IPS-15b (cell line): ENCODE results near the gene FOXN1.
"Not testable (repeated sequence)": the region's sequence is repeated elsewhere in the genome, so short reads cannot be mapped to it uniquely, and the experiment has no call there.

Source experiments
- H3K27me3 ChIP-seq: one replicate; pipeline ENCODE4 v1.6.1; 2013; ENCODE audit warnings: low read length; ENCODE audit not compliant: control insufficient read depth, insufficient read depth
- H3K36me3 ChIP-seq: one replicate; pipeline ENCODE4 v1.6.1; 2013; ENCODE audit warnings: low read length; ENCODE audit not compliant: control insufficient read depth, insufficient read depth
- H3K4me1 ChIP-seq: one replicate; pipeline ENCODE4 v1.6.1; 2013; ENCODE audit warnings: mild to moderate bottlenecking, low read length; ENCODE audit not compliant: control insufficient read depth, insufficient read depth
- H3K4me3 ChIP-seq: one replicate; pipeline ENCODE4 v1.5.1; 2013; ENCODE audit warnings: low read depth, low read length
- H3K9ac ChIP-seq: one replicate; pipeline ENCODE4 v1.6.1; 2013; ENCODE audit warnings: low read depth, mild to moderate bottlenecking, low read length
- H3K9me3 ChIP-seq: one replicate; pipeline ENCODE4 v1.6.1; 2013; ENCODE audit warnings: mild to moderate bottlenecking, low read length; ENCODE audit not compliant: control insufficient read depth, insufficient read depth

FOXN1 gene

GRCh38 chr17:28521311-28522085, 15.3 kb downstream of the FOXN1 start:
- Histone ChIP-seq H3K36me3 (no peaks in the 10 kb centered on the region), H3K4me3 (no peak overlapping the region), H3K27me3 (no peaks in the 10 kb centered on the region), H3K9ac (no peak overlapping the region), H3K4me1 (no peaks in the 10 kb centered on the region), H3K9me3 (no peaks in the 10 kb centered on the region)

GRCh38 chr17:28522281-28522680, 16.1 kb downstream of the FOXN1 start:
- H3K4me3 ChIP-seq, H3K9ac ChIP-seq, H3K27me3 ChIP-seq, H3K9me3 ChIP-seq, H3K36me3 ChIP-seq, H3K4me1 ChIP-seq: not testable (repeated sequence)

GRCh38 chr17:28523186-28523585, 17.0 kb downstream of the FOXN1 start:
- no peak overlapping the region for H3K4me3 ChIP-seq
- no peaks in the 10 kb centered on the region for H3K4me1 ChIP-seq
- H3K9me3 ChIP-seq, result no peaks in the 10 kb centered on the region
- no peak overlapping the region for H3K9ac ChIP-seq
- H3K27me3 ChIP-seq, result no peaks in the 10 kb centered on the region
- H3K36me3 ChIP-seq, result no peaks in the 10 kb centered on the region

- Histone ChIP-seq H3K9me3 (no peaks in the 10 kb centered on the region), H3K27me3 (no peaks in the 10 kb centered on the region), H3K4me3 (no peak overlapping the region), H3K36me3 (no peaks in the 10 kb centered on the region), H3K4me1 (no peaks in the 10 kb centered on the region), H3K9ac (no peak overlapping the region)
Observed at GRCh38 chr17:28523876-28524275, 17.7 kb downstream of the FOXN1 start.

GRCh38 chr17:28524476-28525424, 18.6 kb downstream of the FOXN1 start:
- H3K9me3 ChIP-seq, result no peaks in the 10 kb centered on the region
- H3K27me3 ChIP-seq, result no peaks in the 10 kb centered on the region
- no peaks in the 10 kb centered on the region for H3K4me1 ChIP-seq
- H3K4me3 ChIP-seq, result no peak overlapping the region
- no peak overlapping the region for H3K9ac ChIP-seq
- H3K36me3 ChIP-seq, result no peaks in the 10 kb centered on the region

GRCh38 chr17:28526381-28526780, 20.2 kb downstream of the FOXN1 start:
- Histone ChIP-seq H3K36me3 (no peaks in the 10 kb centered on the region), H3K4me1 (no peaks in the 10 kb centered on the region), H3K9me3 (no peaks in the 10 kb centered on the region), H3K9ac (no peak overlapping the region), H3K27me3 (no peaks in the 10 kb centered on the region), H3K4me3 (no peak overlapping the region)

- H3K9ac ChIP-seq, result no peak overlapping the region
- H3K36me3 ChIP-seq, result no peaks in the 10 kb centered on the region
- no peaks in the 10 kb centered on the region for H3K4me1 ChIP-seq
- no peak overlapping the region for H3K4me3 ChIP-seq
- no peaks in the 10 kb centered on the region for H3K9me3 ChIP-seq
- H3K27me3 ChIP-seq, result no peaks in the 10 kb centered on the region
Observed at GRCh38 chr17:28527181-28527681, 21.1 kb downstream of the FOXN1 start.

GRCh38 chr17:28527859-28528258, 21.7 kb downstream of the FOXN1 start:
- no peaks in the 10 kb centered on the region for H3K9me3 ChIP-seq
- H3K36me3 ChIP-seq, result no peaks in the 10 kb centered on the region
- no peaks in the 10 kb centered on the region for H3K4me1 ChIP-seq
- H3K9ac ChIP-seq, result no peak overlapping the region
- H3K27me3 ChIP-seq, result no peaks in the 10 kb centered on the region
- no peak overlapping the region for H3K4me3 ChIP-seq

- Histone ChIP-seq H3K4me3 (no peak overlapping the region), H3K9me3 (no peaks in the 10 kb centered on the region), H3K9ac (no peak overlapping the region), H3K36me3 (no peaks in the 10 kb centered on the region), H3K27me3 (no peaks in the 10 kb centered on the region), H3K4me1 (no peaks in the 10 kb centered on the region)
Observed at GRCh38 chr17:28528327-28529012, 22.3 kb downstream of the FOXN1 start.

GRCh38 chr17:28529013-28529400, 22.9 kb downstream of the FOXN1 start:
- no peaks in the 10 kb centered on the region for H3K36me3 ChIP-seq
- H3K4me3 ChIP-seq, result no peak overlapping the region
- no peaks in the 10 kb centered on the region for H3K9me3 ChIP-seq
- H3K4me1 ChIP-seq, result no peaks in the 10 kb centered on the region
- H3K9ac ChIP-seq, result no peak overlapping the region
- no peaks in the 10 kb centered on the region for H3K27me3 ChIP-seq

GRCh38 chr17:28530250-28530649, 24.1 kb downstream of the FOXN1 start:
- Histone ChIP-seq H3K4me3 (no peak overlapping the region), H3K27me3 (no peaks in the 10 kb centered on the region), H3K9ac (no peak overlapping the region), H3K9me3 (no peaks in the 10 kb centered on the region), H3K36me3 (no peaks in the 10 kb centered on the region), H3K4me1 (no peaks in the 10 kb centered on the region)
